ENCODE measurements around the gene PTPN3. TPM values are rescaled to one million over a fixed set of nuclear protein-coding genes. Genes with fewer than 3 reads are reported as not detected.

The PTPN3 gene
- total and polyA plus RNA-seq, 10 of the 15 experiments (the other 5 are each of a cell fraction or from before 2014, with no cell fraction given), result 0.18 to 1.3 (median 0.39) TPM

GRCh38 chr9:109474944-109475343, 23.2 kb downstream of the PTPN3 start (continued):
- TF ChIP-seq CEBPB (IDR thresholded peaks at IDR 0.05; ENCODE audit: borderline replicate concordance in 1 of 2, low read depth in 2 of 2, low read length in 2 of 2) (no peak), KAT2A (conservative IDR thresholded peaks at IDR 0.05; ENCODE audit: control insufficient read depth, low read depth, low read length) (no peak), E4F1 (IDR thresholded peaks at IDR 0.05; ENCODE audit: borderline replicate concordance, partially characterized antibody) (no peak), CBFB (IDR thresholded peaks at IDR 0.05; ENCODE audit: low read depth) (no peak)

- no peak overlapping the region for H3K4me3 ChIP-seq
- H3K9ac ChIP-seq (ENCODE audit: control insufficient read depth, insufficient read depth, low read length), result no peak overlapping the region
- no peaks in the 10 kb centered on the region for H3K9me3 ChIP-seq (replicated peaks; ENCODE audit: control insufficient read depth, insufficient read depth, low read length)
- H3K27ac ChIP-seq (ENCODE audit: control insufficient read depth, insufficient read depth), result no peak overlapping the region
- in situ Hi-C loops (cut with MboI) (loop anchor here (10.0 kb wide), 1 partner anchor 229 kb away; no protein-coding TSS in a partner anchor), intact Hi-C loops (cut with micrococcal nuclease; ENCODE audit: unreplicated experiment) (loop anchor here (5.0 kb wide), 1 partner anchor 132 kb away; no protein-coding TSS in a partner anchor)
- ATAC-seq (no peak), FAIRE-seq (no peak), DNase-seq (ENCODE audit: low read depth, low spot score) (no peak)
- TF ChIP-seq ZBTB11 (CRISPR knock-in tag; IDR thresholded peaks at IDR 0.05) (no peak), ASH2L (IDR thresholded peaks at IDR 0.05; ENCODE audit: borderline replicate concordance, low read depth) (no peak), YBX1 (IDR thresholded peaks at IDR 0.05) (no peak), BACH1 (IDR thresholded peaks at IDR 0.05; ENCODE audit: borderline replicate concordance) (no peak), HSF1 (IDR thresholded peaks at IDR 0.05; ENCODE audit: low read depth, low read length) (no peak), STAT1 (conservative IDR thresholded peaks at IDR 0.05) (no peak), E2F8 (IDR thresholded peaks at IDR 0.05; ENCODE audit: low read depth, partially characterized antibody) (no peak)
- H3K36me3 ChIP-seq (ENCODE audit: control insufficient read depth in 2 of 2, insufficient read depth in 2 of 2, low read length in 1 of 2), result no peaks in the 10 kb centered on the region
- no peak overlapping the region for H2AFZ ChIP-seq (ENCODE audit: control insufficient read depth, low read depth, low read length)
- CTCF ChIA-PET, result interaction anchor here (0.6 to 3.0 kb wide), 5 partner anchors 8 to 43 kb away, joined by 3 to 24 read pairs (median 3); no protein-coding TSS in a partner anchor
- 52% methylated on average over 7 of the region's 7 CpGs for WGBS (ENCODE audit: insufficient coverage, insufficient replicate concordance, low lambda C conversion rate, missing lambda C conversion rate)
- POLR2A ChIA-PET, result interaction anchor here (1.0 kb wide), 1 partner anchor 64 kb away, joined by 3 read pairs; no protein-coding TSS in a partner anchor
- H4K20me1 ChIP-seq (ENCODE audit: control insufficient read depth, insufficient read depth), result no peaks in the 10 kb centered on the region
- SMC1A ChIA-PET (ENCODE audit: uncharacterized antibody, unreplicated experiment), result interaction anchor here (0.6 to 1.8 kb wide), 3 partner anchors 34 to 63 kb away, joined by 3 to 7 read pairs (median 4); no protein-coding TSS in a partner anchor
- H3K4me1 ChIP-seq (ENCODE audit: control insufficient read depth, insufficient read depth, low read length), result no peaks in the 10 kb centered on the region; the same call in 1 of the 2 replicates
- RAD21 ChIA-PET (ENCODE audit: unreplicated experiment), result interaction anchor here (0.8 to 1.4 kb wide), 2 partner anchors 10 to 63 kb away, joined by 3 read pairs; no protein-coding TSS in a partner anchor
- no TSS peak for BruUV-seq (replicated peaks)
- H3K4me2 ChIP-seq (ENCODE audit: control insufficient read depth, insufficient read depth), result no peak overlapping the region
- H3K79me2 ChIP-seq (ENCODE audit: control insufficient read depth, insufficient read depth, low read length), result no peaks in the 10 kb centered on the region
- no peaks in the 10 kb centered on the region for H3K27me3 ChIP-seq (replicated peaks in 1 of 2; ENCODE audit: control insufficient read depth in 2 of 2, insufficient read depth in 2 of 2, low read length in 1 of 2)
Observed at GRCh38 chr9:109474170-109474569, 23.9 kb downstream of the PTPN3 start.

All from GM12878 (cell line).